Stimulated activated CD4-positive, alpha-beta T cell treated with anti-CD3 and anti-CD28 coated beads, Interleukin-1b, Interleukin-23, amount 100 ng/mL, for 1 hour (primary cell): ENCODE results near the gene SDK1.

Experiments used
- DNase-seq, 2 donors: peaks; one replicate each; pipeline ENCODE4 v3.0.0-alpha.2; 2020; ENCODE audit warnings: low read depth in 2 of 2

Gene SDK1

GRCh38 chr7:4103352-4104091 is 802.5 kb downstream of the SDK1 start:
- no peak for DNase-seq

GRCh38 chr7:4107839-4108238 is 806.8 kb downstream of the SDK1 start:
- no peak for DNase-seq

DNA sequence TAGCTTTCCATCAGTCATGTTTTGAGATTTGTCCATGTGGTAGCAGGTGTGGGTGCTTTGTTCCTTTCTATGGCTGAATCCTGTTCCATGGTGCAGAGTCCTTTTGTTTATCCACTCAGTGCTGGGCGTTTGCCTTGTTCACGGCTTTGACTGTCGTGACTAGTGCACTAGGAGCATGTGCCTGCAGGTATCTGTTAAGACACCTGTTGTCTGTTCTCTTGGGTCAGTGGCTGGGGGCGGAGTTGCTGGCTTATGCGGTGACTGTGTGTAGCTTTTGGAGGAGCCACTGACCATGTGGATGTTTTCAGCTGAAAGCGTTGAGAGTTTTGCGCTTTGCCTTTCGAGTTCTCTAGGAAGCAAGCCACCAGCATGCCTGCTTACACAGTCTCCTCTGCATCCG is 807.9 kb downstream of the SDK1 start:
- no peak for DNase-seq

DNA sequence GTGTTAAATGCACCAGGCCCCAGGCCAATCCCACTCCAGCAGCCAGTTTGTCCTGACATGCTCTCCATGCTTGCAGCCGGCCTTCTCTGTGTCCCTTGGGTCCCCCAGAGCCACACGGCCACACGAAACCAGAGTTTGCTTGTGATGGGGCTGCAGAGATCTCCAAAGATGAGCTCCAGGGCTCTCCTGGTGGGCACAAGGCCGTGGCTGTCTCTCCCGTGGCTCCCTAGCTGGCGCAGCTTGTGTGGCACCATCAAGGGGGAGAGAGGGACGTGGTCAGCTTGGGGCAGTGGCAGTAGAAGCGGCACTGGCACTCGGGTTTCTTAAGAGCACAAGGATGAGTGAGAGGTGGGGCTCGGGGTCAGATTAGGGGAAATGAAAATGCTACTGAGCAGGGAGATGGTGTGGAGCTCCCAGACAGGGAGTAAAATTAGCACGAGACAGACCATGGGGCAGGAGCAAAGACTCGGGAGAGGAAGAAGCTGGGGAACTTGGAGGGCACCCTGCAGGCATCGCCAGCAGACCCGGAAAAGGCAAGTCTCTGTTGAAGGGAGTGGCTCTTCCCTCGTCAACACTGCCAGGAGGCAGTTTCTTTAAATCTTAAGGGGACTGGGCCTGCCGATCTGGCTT is 808.5 kb downstream of the SDK1 start:
- no peak for DNase-seq

GRCh38 chr7:4110438-4110837 is 809.4 kb downstream of the SDK1 start:
- no peak for DNase-seq

DNA sequence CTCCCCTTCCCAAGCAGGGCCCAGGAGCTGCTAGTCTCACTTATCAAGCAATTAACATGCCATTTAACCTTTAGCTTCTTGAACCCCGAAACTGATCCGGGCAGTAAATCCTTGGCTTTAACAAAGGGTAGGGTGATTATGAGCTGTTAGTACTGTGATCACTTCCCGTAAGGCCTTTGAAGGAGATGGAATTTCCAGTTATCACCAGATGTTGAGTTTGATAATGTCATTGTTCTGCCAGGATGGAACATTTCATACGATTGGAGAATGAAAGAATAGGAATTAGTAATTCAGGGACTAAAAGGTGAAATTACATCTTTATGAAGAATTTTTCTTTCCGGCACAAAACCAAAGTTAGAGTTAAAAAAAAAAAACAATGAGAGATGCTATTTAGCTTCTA is 810.1 kb downstream of the SDK1 start:
- no peak for DNase-seq

DNA sequence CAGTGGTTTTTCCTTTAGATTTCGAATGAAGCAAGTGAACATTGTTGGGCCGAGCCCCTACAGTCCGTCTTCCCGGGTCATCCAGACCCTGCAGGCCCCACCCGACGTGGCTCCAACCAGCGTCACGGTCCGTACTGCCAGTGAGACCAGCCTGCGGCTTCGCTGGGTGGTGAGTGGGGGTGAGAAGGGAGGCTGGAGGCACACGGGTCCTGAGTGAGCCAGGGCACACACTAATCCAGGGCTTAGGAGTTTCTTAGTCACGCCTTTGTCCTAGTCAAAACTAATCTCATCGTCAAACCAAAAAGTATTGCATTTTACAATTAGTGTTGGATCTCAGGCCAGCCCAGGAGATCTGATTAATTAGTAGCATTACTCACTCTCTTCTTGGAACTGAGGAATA is 812.2 kb downstream of the SDK1 start:
- no peak for DNase-seq

DNA sequence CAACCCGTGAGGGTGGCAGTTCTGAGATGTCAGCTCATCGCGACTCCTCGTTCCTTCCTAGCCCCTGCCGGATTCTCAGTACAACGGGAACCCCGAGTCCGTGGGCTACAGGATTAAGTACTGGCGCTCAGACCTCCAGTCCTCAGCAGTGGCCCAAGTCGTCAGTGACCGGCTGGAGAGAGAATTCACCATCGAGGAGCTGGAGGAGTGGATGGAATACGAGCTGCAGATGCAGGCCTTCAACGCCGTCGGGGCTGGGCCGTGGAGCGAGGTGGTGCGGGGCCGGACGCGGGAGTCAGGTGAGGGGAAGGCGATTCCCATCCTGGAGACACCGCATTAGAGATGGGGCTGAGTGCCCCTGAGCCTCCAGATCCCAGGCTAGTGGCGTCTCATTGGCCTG is 812.9 kb downstream of the SDK1 start:
- DNase-seq = no peak

DNA sequence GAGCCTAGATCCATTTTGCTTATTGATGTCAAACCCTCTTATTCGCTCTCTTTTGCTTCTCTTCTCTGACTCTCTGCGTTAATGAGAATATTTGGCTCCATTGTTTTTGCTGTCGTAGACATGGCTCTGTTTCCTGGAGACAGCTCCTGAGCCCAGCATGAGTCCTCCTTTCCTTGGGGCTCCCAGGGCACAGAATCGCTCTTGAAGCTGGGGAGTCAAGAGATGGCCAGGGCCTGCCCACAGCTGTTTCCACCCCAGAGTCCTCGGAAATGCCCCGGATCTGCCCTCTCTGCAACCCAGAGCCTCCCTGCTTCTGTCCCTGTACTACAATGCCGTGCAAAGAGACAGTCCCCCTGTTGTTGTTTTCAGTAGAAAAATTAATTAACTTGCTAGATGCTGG is 814.4 kb downstream of the SDK1 start:
- DNase-seq = no peak

- DNase-seq = no peak
These were observed 815.0 kb downstream of the SDK1 start for GRCh38 chr7:4115941-4116610.

- no peak for DNase-seq
These were observed 818.8 kb downstream of the SDK1 start for GRCh38 chr7:4119848-4120247.

DNA sequence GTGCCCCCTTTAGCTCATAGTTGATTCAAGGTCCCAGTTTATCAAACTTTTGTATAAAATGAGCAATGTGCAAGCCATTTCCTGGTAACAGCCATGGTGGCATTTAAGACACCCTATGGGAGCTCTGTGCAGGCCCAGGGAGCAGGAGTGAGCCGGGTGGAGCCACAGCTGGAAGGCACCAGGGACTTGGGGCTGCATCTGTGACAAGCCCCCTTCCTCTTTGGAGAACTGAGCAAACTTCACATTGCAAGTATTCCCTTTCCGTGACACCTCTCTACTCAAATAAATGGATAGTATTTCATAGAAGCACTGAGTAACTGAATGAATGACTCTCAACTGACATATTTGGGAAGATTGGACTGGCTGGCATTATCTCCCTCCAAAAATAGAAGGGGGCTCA is 822.3 kb downstream of the SDK1 start:
- DNase-seq = no peak

- no peak for DNase-seq
These were observed 822.8 kb downstream of the SDK1 start for GRCh38 chr7:4123823-4124222.

GRCh38 chr7:4124556-4125477 is 823.8 kb downstream of the SDK1 start:
- no peak for DNase-seq

- no peak for DNase-seq
These were observed 827.0 kb downstream of the SDK1 start for GRCh38 chr7:4127909-4128560.

DNA sequence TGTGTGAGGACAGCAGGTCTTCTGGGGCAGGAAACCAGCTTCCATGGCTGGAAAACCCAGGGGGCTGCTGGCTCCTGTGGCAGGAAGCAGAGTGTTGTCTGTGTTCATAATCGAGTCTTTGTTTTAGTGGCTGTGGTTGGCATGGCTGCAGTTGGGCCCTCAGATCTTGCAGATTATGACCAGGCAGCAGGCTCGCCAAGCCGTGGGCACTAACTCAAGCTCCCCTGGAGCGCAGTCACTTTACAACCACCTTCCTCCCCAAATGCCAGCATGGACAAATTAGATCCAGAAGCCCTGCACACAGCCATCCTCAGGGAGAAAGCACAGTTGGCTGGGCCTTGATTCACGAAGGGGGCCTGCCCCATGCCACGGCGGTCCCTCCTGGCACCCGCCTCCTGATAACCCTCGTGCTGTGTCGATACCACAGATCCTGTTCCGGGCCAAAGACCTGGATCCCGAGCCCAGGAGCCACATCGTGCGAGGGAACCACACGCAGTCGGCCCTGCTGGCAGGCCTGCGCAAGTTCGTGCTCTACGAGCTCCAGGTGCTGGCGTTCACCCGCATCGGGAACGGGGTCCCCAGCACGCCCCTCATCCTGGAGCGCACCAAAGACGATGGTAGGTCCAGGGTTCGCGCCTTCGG is 828.5 kb downstream of the SDK1 start:
- DNase-seq = no peak

DNA sequence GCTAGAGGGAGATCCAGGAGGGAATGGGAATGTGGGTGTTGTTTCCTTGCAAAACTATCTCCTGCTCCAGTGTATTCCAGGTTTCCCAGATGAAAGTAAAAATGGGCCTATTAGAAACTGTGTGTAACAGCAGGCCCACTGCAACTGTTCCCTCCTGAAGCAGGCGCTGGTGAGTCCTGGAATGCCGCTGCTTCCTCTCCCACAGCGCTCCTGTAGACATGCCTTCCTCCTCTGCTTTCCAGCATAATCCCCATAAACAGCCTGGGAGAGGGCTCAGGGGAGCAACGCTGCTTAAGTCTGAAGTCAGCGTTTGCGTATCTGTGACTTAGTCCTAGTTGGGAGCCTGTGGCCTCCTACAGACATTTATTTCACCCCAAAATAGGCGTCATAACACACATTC is 830.0 kb downstream of the SDK1 start:
- DNase-seq = no peak

- no peak for DNase-seq
These were observed 831.2 kb downstream of the SDK1 start for GRCh38 chr7:4132221-4132620.

- no peak for DNase-seq
These were observed 832.5 kb downstream of the SDK1 start for GRCh38 chr7:4133491-4134044.

GRCh38 chr7:4134204-4134603 is 833.2 kb downstream of the SDK1 start:
- DNase-seq = no peak

- no peak for DNase-seq
These were observed 833.6 kb downstream of the SDK1 start for GRCh38 chr7:4134631-4135030.
